ENCODE measurements around the gene SH2B2. TPM values are rescaled to one million over a fixed set of nuclear protein-coding genes. Genes with fewer than 3 reads are reported as not detected.

Gene SH2B2
- total RNA-seq, 2 donors from 2014 or later = 7.7 to 22.3 TPM

DNA sequence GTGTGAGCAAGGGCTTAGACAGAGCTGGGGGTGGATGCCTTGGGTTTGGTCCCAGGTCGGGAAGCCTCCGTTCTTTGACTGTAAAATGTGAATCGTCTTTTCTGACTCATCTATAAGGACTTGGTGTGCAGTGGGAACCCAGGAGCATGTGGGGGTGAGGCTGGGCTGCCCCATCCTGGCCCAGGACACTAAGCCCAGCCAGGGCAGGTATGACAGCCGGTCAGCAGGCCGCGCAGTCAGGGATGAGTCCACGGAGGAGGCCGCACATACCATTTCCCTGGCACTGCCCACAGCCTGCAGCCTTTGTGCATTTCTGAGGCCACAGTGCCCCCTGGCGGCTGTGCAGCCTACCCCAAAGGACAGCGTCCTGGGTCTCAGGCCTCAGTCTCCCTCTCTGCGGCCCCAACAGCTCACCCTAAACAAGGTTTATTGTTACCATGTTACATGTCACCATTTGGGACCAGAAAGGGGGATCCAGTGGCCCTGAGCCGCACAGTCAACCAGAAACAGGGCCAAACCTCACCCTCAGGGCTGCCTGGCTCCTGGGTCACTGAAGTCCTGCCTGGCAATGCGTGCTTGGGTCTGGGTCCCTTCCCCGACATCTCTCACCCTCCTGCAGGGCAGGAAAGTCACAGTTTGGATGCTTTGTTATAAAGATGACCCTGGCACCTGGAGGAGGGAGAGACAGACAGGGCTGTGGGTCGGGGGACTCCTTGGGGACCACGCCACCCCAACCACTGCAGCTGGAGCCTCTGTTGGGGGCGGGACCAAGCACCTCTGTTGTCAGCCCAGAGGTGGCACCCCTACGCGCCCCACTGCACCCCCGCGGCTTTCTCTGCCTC lies 14.4 kb upstream of the SH2B2 start:
- H3K27me3 ChIP-seq (replicated peaks; ENCODE audit: insufficient read depth) = no peaks in the 10 kb centered on the region
- 43% methylated on average over 20 of the region's 21 CpGs for WGBS
- H3K9me3 ChIP-seq = no peaks in the 10 kb centered on the region
- no peaks in the 10 kb centered on the region for H3K36me3 ChIP-seq
- no peak overlapping the region for H3K27ac ChIP-seq
- intact Hi-C loops (cut with DNase I) = loop anchor here (2.0 kb wide), 3 partner anchors 583 to 729 kb away; no protein-coding TSS in a partner anchor
- TF ChIP-seq CTCF (IDR thresholded peaks at IDR 0.05) (peak; percentile 81 to 95 (median 91)), POLR2A (IDR thresholded peaks at IDR 0.05) (no peak), POLR2AphosphoS5 (IDR thresholded peaks at IDR 0.05) (peak; percentile 11)
- H3K4me3 ChIP-seq = no peak overlapping the region
- H3K4me1 ChIP-seq (replicated peaks) = no peaks in the 10 kb centered on the region
- peak; percentile 70 for DNase-seq (ENCODE audit: low spot score)

- intact Hi-C loops (cut with DNase I) = loop anchor here (2.0 kb wide), 3 partner anchors 584 to 730 kb away; no protein-coding TSS in a partner anchor
- WGBS = 88% methylated on average over 15 of the region's 16 CpGs
- H3K27me3 ChIP-seq (replicated peaks; ENCODE audit: insufficient read depth) = no peaks in the 10 kb centered on the region
- no peak overlapping the region for H3K4me3 ChIP-seq
- H3K9me3 ChIP-seq = no peaks in the 10 kb centered on the region
- TF ChIP-seq POLR2AphosphoS5 (IDR thresholded peaks at IDR 0.05) (no peak), CTCF (IDR thresholded peaks at IDR 0.05) (no peak), POLR2A (IDR thresholded peaks at IDR 0.05) (no peak)
- H3K36me3 ChIP-seq = no peaks in the 10 kb centered on the region
- DNase-seq (ENCODE audit: low spot score) = no peak
- H3K27ac ChIP-seq = no peak overlapping the region
- H3K4me1 ChIP-seq (replicated peaks) = no peaks in the 10 kb centered on the region
Observed at GRCh38 chr7:102272917-102273748, 13.5 kb upstream of the SH2B2 start.

GRCh38 chr7:102273749-102274712 lies 12.6 kb upstream of the SH2B2 start:
- H3K4me1 ChIP-seq (replicated peaks) = no peaks in the 10 kb centered on the region
- no peak for DNase-seq (ENCODE audit: low spot score)
- no peaks in the 10 kb centered on the region for H3K9me3 ChIP-seq
- no peaks in the 10 kb centered on the region for H3K27me3 ChIP-seq (replicated peaks; ENCODE audit: insufficient read depth)
- no peak overlapping the region for H3K4me3 ChIP-seq
- no peaks in the 10 kb centered on the region for H3K36me3 ChIP-seq
- 84% methylated on average over 23 of the region's 23 CpGs for WGBS
- TF ChIP-seq POLR2AphosphoS5 (IDR thresholded peaks at IDR 0.05) = no peak
- no peak for TF ChIP-seq CTCF (IDR thresholded peaks at IDR 0.05)
- TF ChIP-seq POLR2A (IDR thresholded peaks at IDR 0.05) = no peak
- no peak overlapping the region for H3K27ac ChIP-seq
- intact Hi-C loops (cut with DNase I) = loop anchor here (2.0 kb wide), 3 partner anchors 585 to 731 kb away; no protein-coding TSS in a partner anchor

- DNase-seq (ENCODE audit: low spot score) = no peak
- 93% methylated on average over 10 of the region's 10 CpGs for WGBS
- Histone ChIP-seq H3K27me3 (replicated peaks; ENCODE audit: insufficient read depth) (no peaks in the 10 kb centered on the region), H3K4me3 (no peak overlapping the region), H3K36me3 (no peaks in the 10 kb centered on the region), H3K27ac (no peak overlapping the region), H3K9me3 (no peaks in the 10 kb centered on the region), H3K4me1 (replicated peaks) (no peaks in the 10 kb centered on the region)
- TF ChIP-seq POLR2A (IDR thresholded peaks at IDR 0.05) (no peak), POLR2AphosphoS5 (IDR thresholded peaks at IDR 0.05) (no peak), CTCF (IDR thresholded peaks at IDR 0.05) (no peak)
- intact Hi-C loops (cut with DNase I) = no loop called here
Observed at GRCh38 chr7:102275123-102275703, 11.5 kb upstream of the SH2B2 start.

All from prostate gland (tissue), 2 donors.